OCI-LY1 (cell line): ENCODE measurements around the gene DNAJC5G.

ENCODE experiments used
- H2AFZ ChIP-seq: fragments of 200-600 bp; sonication (generic), shearing (Covaris generic); 2 replicates; pipeline ENCODE4 v1.6.0; 2014; ENCODE audit warnings: antibody characterized with exemption, mild to moderate bottlenecking, low read length
- H3F3A ChIP-seq: fragments of 200-600 bp; sonication (generic), shearing (Covaris generic); 2 replicates; pipeline ENCODE4 v1.6.0; 2014; ENCODE audit warnings: mild to moderate bottlenecking, antibody characterized with exemption, low read length, moderate library complexity; ENCODE audit not compliant: insufficient read depth
- H3K27ac ChIP-seq: fragments of 200-600 bp; sonication (generic); 2 replicates; pipeline ENCODE4 v1.5.1; 2014; ENCODE audit warnings: low read length, mixed run types, mild to moderate bottlenecking, low read depth; ENCODE audit not compliant: poor library complexity, severe bottlenecking
- H3K27me3 ChIP-seq: fragments of 200-600 bp; sonication (generic); 2 replicates; pipeline ENCODE4 v1.6.0; 2014; ENCODE audit warnings: antibody characterized with exemption, mild to moderate bottlenecking, low read length, moderate library complexity; ENCODE audit not compliant: insufficient read depth
- H3K36me3 ChIP-seq: fragments of 200-600 bp; sonication (generic); 2 replicates; pipeline ENCODE4 v1.6.1; 2014; ENCODE audit warnings: mild to moderate bottlenecking, antibody characterized with exemption, low read length, moderate library complexity, mixed read lengths; ENCODE audit not compliant: insufficient read depth
- H3K4me1 ChIP-seq: fragments of 200-600 bp; sonication (generic); 2 replicates; pipeline ENCODE4 v1.5.1; 2014; ENCODE audit warnings: mild to moderate bottlenecking, low read length, moderate library complexity; ENCODE audit not compliant: insufficient read depth, severe bottlenecking
- H3K4me2 ChIP-seq: fragments of 200-600 bp; sonication (generic), shearing (Covaris generic); 2 replicates; pipeline ENCODE4 v1.6.1; 2014; ENCODE audit warnings: low read length
- H3K4me3 ChIP-seq: fragments of 200-600 bp; sonication (generic); 2 replicates; pipeline ENCODE4 v1.5.1; 2014; ENCODE audit warnings: low read length, low read depth, mild to moderate bottlenecking, mixed read lengths; ENCODE audit not compliant: poor library complexity, severe bottlenecking
- H3K79me2 ChIP-seq: fragments of 200-600 bp; shearing (Covaris generic); 2 replicates; pipeline ENCODE4 v1.6.1; 2016; ENCODE audit warnings: mixed run types, low read length, mixed read lengths; ENCODE audit not compliant: insufficient read depth
- H3K9ac ChIP-seq: fragments of 200-600 bp; sonication (generic), shearing (Covaris generic); 2 replicates; pipeline ENCODE4 v1.6.1; 2014; ENCODE audit warnings: mild to moderate bottlenecking, low read length, mixed read lengths
- H3K9me2 ChIP-seq: fragments of 200-600 bp; sonication (generic), shearing (Covaris generic); 2 replicates; pipeline ENCODE4 v1.6.1; 2014; ENCODE audit warnings: low read depth, mild to moderate bottlenecking, low read length, mixed read lengths
- H3K9me3 ChIP-seq: fragments of 200-600 bp; shearing (Covaris generic); 2 replicates; pipeline ENCODE4 v1.6.1; 2014; ENCODE audit warnings: low read length, mixed read lengths
- H4K20me1 ChIP-seq: fragments of 200-600 bp; sonication (generic), shearing (Covaris generic); 2 replicates; pipeline ENCODE4 v1.6.0; 2016; ENCODE audit warnings: mild to moderate bottlenecking, low read length; ENCODE audit not compliant: insufficient read depth
- EZH2 ChIP-seq: fragments of 200-600 bp; sonication (generic), shearing (Covaris generic); IDR thresholded peaks from 2 replicates; pipeline ENCODE4 v1.8.0; 2017; ENCODE audit warnings: borderline replicate concordance, mixed run types, mild to moderate bottlenecking, antibody characterized with exemption, low read length, moderate library complexity, mixed read lengths
- TF ChIP-seq, protein P1 (sequence below): fragments of 200-600 bp; sonication (generic), shearing (Covaris generic); IDR thresholded peaks from 2 replicates; pipeline ENCODE4 v1.5.1; 2017; ENCODE audit warnings: mild to moderate bottlenecking, antibody characterized with exemption, low read length, moderate library complexity, mixed read lengths

DNAJC5G gene

DNA sequence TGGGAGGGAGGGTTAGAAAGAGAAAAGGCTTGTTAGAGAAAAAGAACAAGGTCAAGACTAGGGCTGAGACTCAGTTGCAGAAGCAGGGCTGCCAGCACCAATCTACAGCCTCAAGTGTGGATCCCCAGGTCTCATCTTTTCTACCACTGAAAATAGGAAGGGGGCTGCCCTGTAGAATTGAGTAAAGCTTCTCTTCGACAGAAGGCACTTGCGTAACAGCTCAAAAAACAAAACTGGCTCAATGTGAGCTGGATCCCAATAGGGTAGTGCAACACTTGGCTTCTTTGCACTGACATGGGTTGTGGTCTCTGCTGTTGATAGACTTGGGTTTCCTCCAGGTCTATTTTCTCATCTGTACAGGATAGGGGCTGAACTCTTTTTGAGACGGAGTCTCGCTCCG lies 49.5 kb downstream of the DNAJC5G start:
- no peaks in the 10 kb centered on the region for H3K27me3 ChIP-seq
- TF ChIP-seq, protein P1, sequence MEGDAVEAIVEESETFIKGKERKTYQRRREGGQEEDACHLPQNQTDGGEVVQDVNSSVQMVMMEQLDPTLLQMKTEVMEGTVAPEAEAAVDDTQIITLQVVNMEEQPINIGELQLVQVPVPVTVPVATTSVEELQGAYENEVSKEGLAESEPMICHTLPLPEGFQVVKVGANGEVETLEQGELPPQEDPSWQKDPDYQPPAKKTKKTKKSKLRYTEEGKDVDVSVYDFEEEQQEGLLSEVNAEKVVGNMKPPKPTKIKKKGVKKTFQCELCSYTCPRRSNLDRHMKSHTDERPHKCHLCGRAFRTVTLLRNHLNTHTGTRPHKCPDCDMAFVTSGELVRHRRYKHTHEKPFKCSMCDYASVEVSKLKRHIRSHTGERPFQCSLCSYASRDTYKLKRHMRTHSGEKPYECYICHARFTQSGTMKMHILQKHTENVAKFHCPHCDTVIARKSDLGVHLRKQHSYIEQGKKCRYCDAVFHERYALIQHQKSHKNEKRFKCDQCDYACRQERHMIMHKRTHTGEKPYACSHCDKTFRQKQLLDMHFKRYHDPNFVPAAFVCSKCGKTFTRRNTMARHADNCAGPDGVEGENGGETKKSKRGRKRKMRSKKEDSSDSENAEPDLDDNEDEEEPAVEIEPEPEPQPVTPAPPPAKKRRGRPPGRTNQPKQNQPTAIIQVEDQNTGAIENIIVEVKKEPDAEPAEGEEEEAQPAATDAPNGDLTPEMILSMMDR = no peak
- no peak for TF ChIP-seq EZH2
- H3K79me2 ChIP-seq = peaks cover 3% of the 10 kb centered on the region; the same call in 1 of the 2 replicates
- peaks cover 42% of the 10 kb centered on the region for H3K36me3 ChIP-seq
- no peak overlapping the region for H2AFZ ChIP-seq
- H3K9ac ChIP-seq = no peak overlapping the region
- H3F3A ChIP-seq = peaks cover 5% of the 10 kb centered on the region
- H3K4me2 ChIP-seq = no peak overlapping the region
- H3K4me1 ChIP-seq = peaks cover 21% of the 10 kb centered on the region
- no peaks in the 10 kb centered on the region for H4K20me1 ChIP-seq
- H3K27ac ChIP-seq = no peak overlapping the region
- no peaks in the 10 kb centered on the region for H3K9me2 ChIP-seq
- H3K4me3 ChIP-seq = no peak overlapping the region
- H3K9me3 ChIP-seq = no peaks in the 10 kb centered on the region
